Nephron progenitor cell (in vitro differentiated cells): ENCODE results near the gene HEBP2.
A peak's percentile ranks its signal among the peaks of the same experiment; 100 is the strongest.
"Not testable (repeated sequence)": the region's sequence is repeated elsewhere in the genome, so short reads cannot be mapped to it uniquely, and the experiment has no call there.

ENCODE experiments used
- DNase-seq: peaks from one replicate; pipeline ENCODE4 v3.0.0; 2021
- H3K27ac Mint-ChIP-seq: 2 replicates; pipeline ENCODE4 v1.8.0; 2021; ENCODE audit warnings: mild to moderate bottlenecking, moderate library complexity, mixed read lengths
- H3K27me3 Mint-ChIP-seq: 2 replicates; pipeline ENCODE4 v1.8.0; 2021; ENCODE audit warnings: mild to moderate bottlenecking, low read depth, mixed read lengths; ENCODE audit not compliant: poor library complexity
- H3K36me3 Mint-ChIP-seq: 2 replicates; pipeline ENCODE4 v1.8.0; 2021; ENCODE audit warnings: low read depth, mixed read lengths
- H3K4me1 Mint-ChIP-seq: 2 replicates; pipeline ENCODE4 v1.8.0; 2021; ENCODE audit warnings: mixed read lengths
- H3K4me3 Mint-ChIP-seq: 2 replicates; pipeline ENCODE4 v1.8.0; 2021; ENCODE audit warnings: mild to moderate bottlenecking, moderate library complexity, mixed read lengths
- H3K9me3 Mint-ChIP-seq: 2 replicates; pipeline ENCODE4 v1.8.0; 2021; ENCODE audit warnings: mild to moderate bottlenecking, moderate library complexity, mixed read lengths
- CTCF ChIP-seq: fragments of 200-600 bp; sonication (generic); IDR thresholded peaks from 2 replicates; pipeline ENCODE4 v1.5.0; 2021; ENCODE audit warnings: antibody characterized with exemption

The HEBP2 gene

GRCh38 chr6:138403801-138404665 is at the start of gene HEBP2:
Gene HEBP2, plus strand, starts transcription at chr6:138404223. Its CDS starts 273 bp downstream, at chr6:138404496.
- peak; percentile 97 for DNase-seq
- H3K27me3 Mint-ChIP-seq = peaks cover 12% of the 10 kb centered on the region
- H3K27ac Mint-ChIP-seq = no peak within 1 kb of the TSS
- peaks cover 26% of the 10 kb centered on the region for H3K36me3 Mint-ChIP-seq
- peaks cover 16% of the 10 kb centered on the region for H3K4me1 Mint-ChIP-seq
- peak within 1 kb of the TSS; percentile 89 for H3K4me3 Mint-ChIP-seq
- H3K9me3 Mint-ChIP-seq = no peaks in the 10 kb centered on the region
- peak; percentile 51 for TF ChIP-seq CTCF

- Mint-ChIP-seq H3K4me1 (no peaks in the 10 kb centered on the region), H3K36me3 (no peaks in the 10 kb centered on the region), H3K27me3 (peaks cover 11% of the 10 kb centered on the region), H3K27ac (no peak overlapping the region), H3K4me3 (no peak overlapping the region), H3K9me3 (peaks cover 4% of the 10 kb centered on the region)
- no peak for TF ChIP-seq CTCF
- no peak for DNase-seq
Observed at GRCh38 chr6:138357928-138358327, 46.1 kb upstream of the HEBP2 start.

GRCh38 chr6:138368684-138369083 is 35.3 kb upstream of the HEBP2 start:
- not testable (repeated sequence) for H3K27me3 Mint-ChIP-seq, H3K4me3 Mint-ChIP-seq, DNase-seq, H3K36me3 Mint-ChIP-seq, H3K27ac Mint-ChIP-seq
- Mint-ChIP-seq H3K4me1 (peaks cover 38% of the 10 kb centered on the region), H3K9me3 (peaks cover 21% of the 10 kb centered on the region)

- no peak overlapping the region for H3K4me3 Mint-ChIP-seq
- no peak for TF ChIP-seq CTCF
- peaks cover 33% of the 10 kb centered on the region for H3K4me1 Mint-ChIP-seq
- H3K27ac Mint-ChIP-seq = peak overlapping the region; percentile 78
- peaks cover 17% of the 10 kb centered on the region for H3K9me3 Mint-ChIP-seq
- no peak for DNase-seq
- H3K36me3 Mint-ChIP-seq = peaks cover 5% of the 10 kb centered on the region
- H3K27me3 Mint-ChIP-seq = peaks cover 3% of the 10 kb centered on the region
Observed at GRCh38 chr6:138370631-138371451, 33.2 kb upstream of the HEBP2 start.

GRCh38 chr6:138371452-138371711 is 32.6 kb upstream of the HEBP2 start:
- Mint-ChIP-seq H3K9me3 (peaks cover 17% of the 10 kb centered on the region), H3K27me3 (peaks cover 3% of the 10 kb centered on the region), H3K4me1 (peaks cover 33% of the 10 kb centered on the region), H3K36me3 (peaks cover 5% of the 10 kb centered on the region), H3K27ac (peak overlapping the region; percentile 82), H3K4me3 (peak overlapping the region; percentile 71)
- no peak for TF ChIP-seq CTCF
- DNase-seq = no peak

GRCh38 chr6:138371720-138372119 is 32.3 kb upstream of the HEBP2 start:
- Mint-ChIP-seq H3K27me3 (peaks cover 3% of the 10 kb centered on the region), H3K36me3 (peaks cover 5% of the 10 kb centered on the region), H3K4me3 (peak overlapping the region; percentile 71), H3K27ac (peak overlapping the region; percentile 82), H3K9me3 (peaks cover 14% of the 10 kb centered on the region), H3K4me1 (peaks cover 33% of the 10 kb centered on the region)
- no peak for TF ChIP-seq CTCF
- no peak for DNase-seq
